ENCODE results near the gene FTO.

DNA sequence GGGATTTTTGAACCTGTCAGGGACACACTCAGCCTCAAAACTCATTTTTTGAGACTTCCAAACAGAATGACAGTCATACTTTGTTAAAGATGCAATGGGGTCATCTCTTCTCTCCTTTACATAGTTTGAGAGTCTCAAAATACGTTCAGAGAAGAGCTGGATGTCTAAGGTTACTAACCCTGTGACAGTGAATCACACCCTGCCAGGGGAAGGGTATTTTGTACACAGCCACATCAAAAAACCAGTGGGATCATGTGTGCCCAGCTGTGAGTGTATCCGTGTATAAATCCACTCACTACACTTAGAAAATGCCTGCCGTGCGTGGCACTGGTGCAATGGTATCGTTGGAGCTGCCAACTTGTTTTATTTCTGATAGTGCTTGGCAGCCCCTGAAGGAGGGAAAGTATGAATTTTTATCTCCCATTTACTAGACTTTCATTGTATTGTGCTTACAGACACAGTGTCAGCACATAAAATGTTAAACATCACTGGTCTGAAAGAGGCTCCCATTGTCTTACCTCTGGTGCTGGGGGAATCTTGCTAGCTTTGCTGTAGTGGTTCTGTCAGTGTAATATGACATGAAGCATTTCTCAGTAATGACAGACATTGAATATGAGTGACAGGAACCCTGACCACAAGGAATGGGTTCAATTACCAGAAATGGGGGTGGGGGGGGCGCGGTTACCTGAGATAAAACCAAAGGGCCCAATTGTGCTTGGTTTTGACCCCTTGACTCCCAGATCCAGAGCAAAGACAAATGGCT, 256.3 kb downstream of the FTO start:
- TF ChIP-seq, protein P1, sequence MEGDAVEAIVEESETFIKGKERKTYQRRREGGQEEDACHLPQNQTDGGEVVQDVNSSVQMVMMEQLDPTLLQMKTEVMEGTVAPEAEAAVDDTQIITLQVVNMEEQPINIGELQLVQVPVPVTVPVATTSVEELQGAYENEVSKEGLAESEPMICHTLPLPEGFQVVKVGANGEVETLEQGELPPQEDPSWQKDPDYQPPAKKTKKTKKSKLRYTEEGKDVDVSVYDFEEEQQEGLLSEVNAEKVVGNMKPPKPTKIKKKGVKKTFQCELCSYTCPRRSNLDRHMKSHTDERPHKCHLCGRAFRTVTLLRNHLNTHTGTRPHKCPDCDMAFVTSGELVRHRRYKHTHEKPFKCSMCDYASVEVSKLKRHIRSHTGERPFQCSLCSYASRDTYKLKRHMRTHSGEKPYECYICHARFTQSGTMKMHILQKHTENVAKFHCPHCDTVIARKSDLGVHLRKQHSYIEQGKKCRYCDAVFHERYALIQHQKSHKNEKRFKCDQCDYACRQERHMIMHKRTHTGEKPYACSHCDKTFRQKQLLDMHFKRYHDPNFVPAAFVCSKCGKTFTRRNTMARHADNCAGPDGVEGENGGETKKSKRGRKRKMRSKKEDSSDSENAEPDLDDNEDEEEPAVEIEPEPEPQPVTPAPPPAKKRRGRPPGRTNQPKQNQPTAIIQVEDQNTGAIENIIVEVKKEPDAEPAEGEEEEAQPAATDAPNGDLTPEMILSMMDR (IDR thresholded peaks at IDR 0.05): no peak
- TF ChIP-seq EZH2 (IDR thresholded peaks at IDR 0.05) (no peak), EZH2phosphoT487 (IDR thresholded peaks at IDR 0.05) (no peak)
